SJSA1 (cell line): Measurements from ENCODE around the gene SHISA2. TPM values are rescaled to one million over a fixed set of nuclear protein-coding genes. Genes with fewer than 3 reads are reported as not detected.
"Not testable (repeated sequence)": the region's sequence is repeated elsewhere in the genome, so short reads cannot be mapped to it uniquely, and the experiment has no call there.

Experiments
- DNase-seq, 2 experiments: peaks; one replicate each; pipeline ENCODE4 v3.0.0-alpha.2; 2015 to 2020; ENCODE audit warnings: low spot score in 2 of 2, low read depth in 1 of 2
- H3K27ac ChIP-seq: fragments of 250-450 bp; sonication (Bioruptor Pico); 2 replicates; pipeline ENCODE4 v1.5.1; 2020; ENCODE audit warnings: mild to moderate bottlenecking, moderate library complexity
- H3K27me3 ChIP-seq: fragments of 250-450 bp; sonication (Bioruptor Pico); replicated peaks from 2 replicates; pipeline ENCODE4 v1.5.1; 2020; ENCODE audit warnings: mild to moderate bottlenecking, moderate library complexity
- H3K36me3 ChIP-seq: fragments of 250-450 bp; sonication (Bioruptor Pico); 2 replicates; pipeline ENCODE4 v1.5.1; 2020; ENCODE audit warnings: mild to moderate bottlenecking
- H3K4me1 ChIP-seq: fragments of 250-450 bp; sonication (Bioruptor Pico); replicated peaks from 2 replicates; pipeline ENCODE4 v1.6.1; 2021; ENCODE audit warnings: mild to moderate bottlenecking
- H3K4me3 ChIP-seq: fragments of 250-450 bp; sonication (Bioruptor Pico); 2 replicates; pipeline ENCODE4 v1.5.1; 2020; ENCODE audit warnings: mild to moderate bottlenecking
- H3K9me3 ChIP-seq: fragments of 250-450 bp; sonication (Bioruptor Pico); replicated peaks from 2 replicates; pipeline ENCODE4 v1.5.1; 2020; ENCODE audit warnings: mild to moderate bottlenecking
- total RNA-seq: library from RNA; depleted of rRNA; stranded (reverse); fragments of >200 nt; shearing (Covaris generic); gene quantifications from 2 replicates; pipeline ENCODE4 v1.2.3, GENCODE V29; 2014; rRNA removed

The SHISA2 gene
- 1.3 and 2.6 TPM in 2 replicates for total RNA-seq

DNA sequence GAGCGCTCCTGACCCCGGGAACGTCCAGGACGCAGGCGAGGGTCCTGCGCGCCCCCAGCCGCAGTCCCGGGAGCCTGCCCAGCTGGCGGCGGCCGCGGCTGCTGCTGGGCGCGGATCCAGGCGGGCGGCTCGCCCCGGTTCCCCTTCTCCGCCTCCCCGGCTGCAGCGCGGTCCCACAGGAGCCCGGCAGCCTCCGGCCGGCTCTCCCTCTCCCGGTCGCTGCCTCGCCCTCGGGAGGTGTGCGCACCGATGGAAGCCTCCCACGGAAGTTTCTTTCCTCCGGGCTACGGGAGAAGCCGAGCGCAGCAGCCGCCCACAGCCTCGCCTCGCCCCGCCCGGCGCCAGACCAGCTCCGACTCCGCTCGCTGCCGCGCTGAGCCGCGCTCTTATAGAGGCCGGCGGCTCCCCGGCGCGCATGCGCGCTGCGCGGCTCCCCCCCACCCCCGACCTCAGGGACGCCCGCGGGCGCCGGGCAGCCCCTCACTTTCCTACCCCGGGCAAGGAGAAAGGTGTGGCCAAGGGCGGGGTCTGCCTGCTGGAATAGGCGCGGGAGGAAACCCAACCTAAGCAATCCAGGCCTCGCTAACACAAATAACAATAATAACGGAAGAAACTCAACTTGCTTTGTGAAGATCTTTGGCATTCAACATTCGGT lies at the start of gene SHISA2:
Gene SHISA2 (minus strand): TSS at position 360 of the 655 bp plus-strand sequence. CDS start 1,041 bp downstream, outside the sequence.
- peak; percentile 50 to 68 for DNase-seq
- Histone ChIP-seq H3K27ac (no peak within 1 kb of the TSS), H3K36me3 (no peaks in the 10 kb centered on the region), H3K4me1 (peaks cover 28% of the 10 kb centered on the region), H3K4me3 (peak within 1 kb of the TSS; percentile 42), H3K27me3 (peaks cover 30% of the 10 kb centered on the region), H3K9me3 (0 out of 2 replicates have a peak, but pooled peaks cover 2% of the 10 kb centered on the region)

DNA sequence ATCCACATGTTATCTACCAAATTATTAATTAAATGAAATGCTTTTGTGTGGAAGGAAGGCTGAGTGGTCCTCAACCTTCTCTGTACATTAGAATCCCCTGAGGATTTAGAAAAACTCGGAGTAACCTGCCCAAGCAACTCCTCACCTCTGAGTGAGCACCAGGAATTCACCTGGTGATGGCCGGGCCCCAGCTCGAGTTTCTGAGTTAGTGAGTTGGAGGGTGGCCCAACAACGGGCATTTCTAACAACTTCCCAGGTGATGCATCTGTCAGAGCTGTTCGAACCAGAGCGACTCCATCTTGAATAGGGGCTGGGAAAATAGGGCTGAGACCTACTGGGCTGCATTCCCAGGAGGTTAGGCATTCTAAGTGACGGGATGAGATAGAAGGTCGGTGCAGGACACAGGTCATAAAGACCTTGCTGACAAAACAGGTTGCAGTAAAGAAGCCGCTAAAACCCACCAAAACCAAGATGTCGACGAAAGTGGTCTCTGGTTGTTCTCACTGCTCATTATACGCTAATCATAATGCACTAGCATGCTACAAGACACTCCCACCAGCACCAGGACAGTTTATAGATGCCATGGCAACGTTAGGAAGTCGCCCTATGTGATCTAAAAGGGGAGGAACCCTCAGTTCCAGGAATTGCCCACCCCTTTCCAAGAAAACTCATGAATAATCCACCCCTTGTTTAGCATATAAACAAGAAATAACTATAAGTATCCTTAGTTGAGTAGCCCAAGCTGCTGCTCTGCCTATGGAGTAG lies 44.2 kb upstream of the SHISA2 start:
- DNase-seq, result no peak
- Histone ChIP-seq H3K36me3 (no peaks in the 10 kb centered on the region), H3K4me3 (no peak overlapping the region), H3K4me1 (no peaks in the 10 kb centered on the region), H3K9me3 (no peaks in the 10 kb centered on the region), H3K27me3 (no peaks in the 10 kb centered on the region), H3K27ac (no peak overlapping the region)

GRCh38 chr13:26095338-26095737 lies 43.5 kb upstream of the SHISA2 start:
- no peaks in the 10 kb centered on the region; the same call in 1 of the 2 replicates for H3K27me3 ChIP-seq
- no peak overlapping the region for H3K4me3 ChIP-seq
- H3K36me3 ChIP-seq, result no peaks in the 10 kb centered on the region
- H3K27ac ChIP-seq, result no peak overlapping the region
- no peak for DNase-seq
- no peaks in the 10 kb centered on the region for H3K9me3 ChIP-seq
- no peaks in the 10 kb centered on the region for H3K4me1 ChIP-seq

- H3K27me3 ChIP-seq, DNase-seq: not testable (repeated sequence)
These were observed 25.0 kb upstream of the SHISA2 start for GRCh38 chr13:26076821-26077220.

DNA sequence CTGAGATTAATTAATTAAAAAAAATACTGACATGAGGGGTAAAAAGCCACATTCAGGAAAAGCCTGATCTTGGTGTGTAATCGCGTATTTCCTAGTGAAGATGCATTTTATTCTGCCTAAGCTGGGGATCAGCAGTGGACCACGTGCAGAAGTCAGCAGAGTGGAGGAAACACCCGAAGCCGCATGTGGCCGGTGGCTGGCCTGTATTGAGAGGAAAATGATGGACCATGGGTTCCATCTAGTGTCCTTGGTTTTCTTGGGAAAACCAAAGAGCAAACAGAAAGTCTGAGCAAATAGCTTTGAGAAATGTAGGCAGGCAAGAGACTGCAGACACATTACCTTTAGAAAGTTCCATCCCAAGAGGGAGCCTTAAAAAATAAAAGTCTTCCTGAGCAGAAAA lies 23.7 kb upstream of the SHISA2 start:
- Histone ChIP-seq H3K4me1 (peaks cover 15% of the 10 kb centered on the region), H3K36me3 (no peaks in the 10 kb centered on the region), H3K9me3 (no peaks in the 10 kb centered on the region), H3K27me3 (no peaks in the 10 kb centered on the region), H3K27ac (no peak overlapping the region), H3K4me3 (no peak overlapping the region)
- DNase-seq, result no peak

More at GRCh38 chr13:26076821-26077220, 25.0 kb upstream of the SHISA2 start:
- H3K4me3 ChIP-seq, H3K9me3 ChIP-seq, H3K27ac ChIP-seq, H3K36me3 ChIP-seq: not testable (repeated sequence)
- peaks cover 15% of the 10 kb centered on the region for H3K4me1 ChIP-seq

DNA sequence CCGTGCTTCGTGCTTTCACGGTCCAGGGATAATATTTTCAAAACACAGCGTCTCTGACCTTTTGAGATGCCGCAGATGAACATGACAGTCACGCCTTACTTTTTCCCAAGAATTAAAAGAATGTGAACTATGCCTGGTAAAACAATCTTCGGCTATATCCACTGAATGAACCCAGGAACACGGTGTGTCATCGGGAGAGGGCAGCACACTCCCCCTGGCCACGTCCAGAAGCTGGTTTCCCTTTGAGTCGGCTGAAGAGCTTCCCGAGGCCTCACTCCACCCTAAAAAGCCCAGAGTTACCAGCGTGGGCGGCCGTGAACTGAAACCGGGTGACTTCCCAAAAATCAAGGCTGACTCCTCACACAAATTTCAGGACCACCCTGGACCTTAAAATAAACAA lies 22.9 kb upstream of the SHISA2 start:
- Histone ChIP-seq H3K27me3 (no peaks in the 10 kb centered on the region), H3K9me3 (no peaks in the 10 kb centered on the region), H3K4me3 (no peak overlapping the region), H3K4me1 (peaks cover 15% of the 10 kb centered on the region), H3K36me3 (no peaks in the 10 kb centered on the region), H3K27ac (peak overlapping the region; percentile 56)
- peak; percentile 69 to 70 for DNase-seq

DNA sequence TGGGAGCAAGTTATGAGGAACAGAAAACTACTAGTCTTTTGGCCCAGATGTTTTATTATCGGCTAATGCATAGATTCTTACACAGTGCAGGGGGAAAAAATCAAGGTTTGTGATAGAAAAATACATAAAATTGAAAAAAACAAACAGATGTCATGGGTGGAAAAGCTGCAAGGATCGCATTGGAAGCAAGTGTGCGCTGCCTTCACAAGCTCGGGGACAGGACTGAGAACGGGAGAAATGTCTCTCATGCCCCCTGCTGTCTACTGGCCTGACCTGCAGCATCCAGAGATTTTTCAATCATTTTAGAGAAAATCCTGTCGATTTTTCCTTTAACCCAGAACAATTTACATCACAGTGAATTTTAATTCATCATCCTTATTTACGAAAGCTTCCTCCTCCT lies 20.5 kb upstream of the SHISA2 start:
- not testable (repeated sequence) for H3K9me3 ChIP-seq, DNase-seq, H3K27ac ChIP-seq, H3K27me3 ChIP-seq, H3K36me3 ChIP-seq, H3K4me3 ChIP-seq
- H3K4me1 ChIP-seq, result peaks cover 20% of the 10 kb centered on the region

DNA sequence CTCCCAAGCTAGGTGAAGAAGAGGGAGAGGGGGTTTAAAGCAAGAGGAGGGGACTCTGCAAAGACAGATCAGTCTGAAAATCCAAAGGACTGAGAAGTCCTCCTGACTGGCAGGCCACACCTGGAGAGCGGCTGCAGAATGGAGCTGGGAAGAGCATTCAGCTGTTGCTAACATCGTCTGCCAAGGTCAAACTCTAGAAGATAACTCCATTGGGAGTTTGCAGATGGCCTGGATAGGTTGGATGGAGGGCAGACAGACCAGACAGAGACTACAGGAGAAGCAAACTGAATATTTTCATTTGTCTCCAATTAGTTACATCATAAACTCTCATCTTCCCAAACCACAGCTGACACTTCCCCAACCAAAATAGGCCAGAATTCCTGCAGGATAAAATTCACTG lies 19.9 kb upstream of the SHISA2 start:
- Histone ChIP-seq H3K36me3 (no peaks in the 10 kb centered on the region), H3K27me3 (no peaks in the 10 kb centered on the region), H3K4me1 (peaks cover 20% of the 10 kb centered on the region), H3K9me3 (no peaks in the 10 kb centered on the region), H3K4me3 (no peak overlapping the region), H3K27ac (no peak overlapping the region)
- DNase-seq, result no peak

GRCh38 chr13:26069642-26070041 lies 17.8 kb upstream of the SHISA2 start:
- not testable (repeated sequence) for H3K27me3 ChIP-seq, DNase-seq

GRCh38 chr13:26068372-26068771 lies 16.6 kb upstream of the SHISA2 start:
- H3K27me3 ChIP-seq, H3K36me3 ChIP-seq, H3K9me3 ChIP-seq, H3K4me1 ChIP-seq, DNase-seq, H3K27ac ChIP-seq, H3K4me3 ChIP-seq: not testable (repeated sequence)

More at GRCh38 chr13:26069642-26070041, 17.8 kb upstream of the SHISA2 start:
- H3K9me3 ChIP-seq, H3K4me3 ChIP-seq, H3K4me1 ChIP-seq, H3K36me3 ChIP-seq, H3K27ac ChIP-seq: not testable (repeated sequence)

DNA sequence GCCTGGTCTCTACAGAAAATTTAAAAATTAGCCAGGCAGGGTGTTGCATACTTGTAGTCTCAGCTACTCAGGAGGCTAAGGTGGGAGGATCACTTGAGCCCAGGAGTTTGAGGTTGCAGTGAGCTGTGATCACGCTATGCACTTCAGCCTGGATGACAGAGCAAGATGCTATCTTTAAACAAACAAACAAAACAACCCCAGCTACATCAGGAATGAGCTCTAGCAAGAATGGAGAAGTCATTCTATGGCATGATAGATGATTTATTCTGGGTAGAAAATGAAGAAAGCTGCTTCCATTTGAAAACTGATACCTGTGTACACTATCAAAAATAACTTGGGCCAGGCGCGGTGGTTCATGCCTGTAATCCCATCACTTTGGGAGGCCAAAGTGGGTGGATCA lies 15.8 kb upstream of the SHISA2 start:
- peaks cover 8% of the 10 kb centered on the region for H3K4me1 ChIP-seq
- no peak overlapping the region for H3K4me3 ChIP-seq

GRCh38 chr13:26066492-26066891 lies 14.7 kb upstream of the SHISA2 start:
- H3K4me1 ChIP-seq, result peaks cover 14% of the 10 kb centered on the region
- H3K4me3 ChIP-seq, H3K27ac ChIP-seq, DNase-seq, H3K27me3 ChIP-seq, H3K9me3 ChIP-seq, H3K36me3 ChIP-seq: not testable (repeated sequence)

More for the DNA sequence above, 15.8 kb upstream of the SHISA2 start:
- no peaks in the 10 kb centered on the region for H3K9me3 ChIP-seq
- H3K36me3 ChIP-seq, result no peaks in the 10 kb centered on the region
- DNase-seq, result no peak
- no peaks in the 10 kb centered on the region for H3K27me3 ChIP-seq
- no peak overlapping the region for H3K27ac ChIP-seq

GRCh38 chr13:26062853-26063444 lies 11.1 kb upstream of the SHISA2 start:
- Histone ChIP-seq H3K27me3 (no peaks in the 10 kb centered on the region), H3K9me3 (no peaks in the 10 kb centered on the region), H3K4me3 (no peak overlapping the region), H3K27ac (no peak overlapping the region), H3K36me3 (no peaks in the 10 kb centered on the region), H3K4me1 (peaks cover 14% of the 10 kb centered on the region)
- DNase-seq, result peak in 1 of 2 experiments; percentile 35

DNA sequence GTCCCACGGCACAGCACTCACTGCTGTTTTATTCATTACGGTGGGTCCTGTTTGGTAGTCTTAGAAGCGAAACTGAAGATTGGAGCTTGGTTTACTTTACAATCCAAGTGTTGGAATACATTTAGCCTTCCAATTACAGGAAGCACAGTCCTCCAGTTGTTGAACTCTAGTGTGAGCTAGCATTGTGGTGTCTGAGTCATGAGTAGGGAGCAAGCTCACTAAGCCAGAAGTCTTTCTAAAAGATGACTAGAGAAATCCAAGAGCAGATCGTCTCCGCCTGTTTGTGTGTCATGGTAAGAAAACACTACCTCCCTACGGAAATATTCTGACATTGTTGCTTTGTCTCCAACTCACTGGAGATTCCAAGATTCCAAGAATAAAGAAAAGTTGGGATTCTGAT lies 10.1 kb upstream of the SHISA2 start:
- Histone ChIP-seq H3K9me3 (no peaks in the 10 kb centered on the region), H3K36me3 (no peaks in the 10 kb centered on the region), H3K27ac (peak overlapping the region; percentile 27), H3K4me1 (peaks cover 9% of the 10 kb centered on the region), H3K4me3 (no peak overlapping the region), H3K27me3 (no peaks in the 10 kb centered on the region)
- peak; percentile 53 to 56 for DNase-seq
